Stimulated activated CD8-positive, alpha-beta memory T cell treated with anti-CD3 and anti-CD28 coated beads, Interleukin-4, amount 100 ng/mL, for 48 hours (primary cell): ENCODE measurements around the gene KCNIP4.
A peak's percentile ranks its signal among the peaks of the same experiment; 100 is the strongest.
"Not testable (repeated sequence)": the region's sequence is repeated elsewhere in the genome, so short reads cannot be mapped to it uniquely, and the experiment has no call there.

Experiments used
- DNase-seq: peaks from one replicate; pipeline ENCODE4 v3.0.0-alpha.2; 2020

Gene KCNIP4

DNA sequence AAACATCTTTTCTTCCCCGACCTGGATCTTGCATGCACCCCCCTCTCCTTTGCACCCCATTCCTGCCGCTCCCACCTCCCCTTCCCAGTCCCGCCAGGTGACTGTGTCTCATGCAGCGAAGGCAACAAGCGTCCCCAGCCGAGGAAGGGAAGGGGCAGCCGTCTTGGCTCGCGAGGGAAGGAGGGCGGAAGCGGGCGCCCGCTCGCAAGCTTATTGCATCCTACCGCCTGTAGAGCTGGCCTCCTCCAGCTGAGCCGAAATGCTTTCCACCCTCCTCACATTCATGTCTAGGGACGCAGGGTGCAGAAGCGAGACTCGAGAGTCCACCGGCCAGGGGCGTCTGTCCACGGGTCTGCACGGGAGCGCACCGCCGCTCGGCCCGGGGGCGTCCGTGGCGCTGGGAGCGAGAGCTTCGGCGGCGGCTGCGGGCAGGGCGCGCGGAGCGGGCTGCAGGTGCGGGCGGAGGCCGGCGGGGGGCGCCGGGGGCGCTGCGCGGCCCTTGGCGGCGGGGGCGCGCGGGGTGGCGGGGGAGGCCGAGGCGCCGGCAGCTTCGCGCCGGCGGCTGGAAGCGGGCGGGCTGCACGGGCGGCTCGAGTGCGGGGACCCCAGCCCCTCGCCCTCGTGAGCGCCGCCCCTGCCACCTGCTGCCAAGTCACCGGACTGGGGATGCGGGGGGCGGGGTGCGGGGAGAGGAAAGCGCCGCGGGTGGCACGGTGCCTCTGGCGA is at the start of gene KCNIP4:
Gene KCNIP4, minus strand, starts transcription at position 426 of the 726 bp plus-strand sequence.
- DNase-seq: peak; percentile 25

DNA sequence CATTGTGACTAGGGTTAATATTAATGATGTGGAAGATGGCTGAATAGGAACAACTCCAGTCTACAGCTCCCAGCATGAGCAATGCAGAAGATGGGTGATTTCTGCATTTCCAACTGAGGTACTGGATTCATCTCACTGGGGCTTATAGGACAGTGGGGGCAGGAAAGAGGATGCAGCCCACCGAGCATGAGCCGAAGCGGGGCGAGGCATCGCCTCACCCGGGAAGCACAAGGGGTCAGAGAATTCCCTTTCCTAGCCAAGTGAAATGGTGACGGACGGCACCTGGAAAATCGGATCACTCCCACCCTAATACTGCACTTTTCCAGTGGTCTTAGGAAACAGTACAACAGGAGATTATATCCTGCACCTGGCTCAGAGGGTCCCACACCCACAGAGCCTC is 48.0 kb upstream of the KCNIP4 start:
- DNase-seq: not testable (repeated sequence)

DNA sequence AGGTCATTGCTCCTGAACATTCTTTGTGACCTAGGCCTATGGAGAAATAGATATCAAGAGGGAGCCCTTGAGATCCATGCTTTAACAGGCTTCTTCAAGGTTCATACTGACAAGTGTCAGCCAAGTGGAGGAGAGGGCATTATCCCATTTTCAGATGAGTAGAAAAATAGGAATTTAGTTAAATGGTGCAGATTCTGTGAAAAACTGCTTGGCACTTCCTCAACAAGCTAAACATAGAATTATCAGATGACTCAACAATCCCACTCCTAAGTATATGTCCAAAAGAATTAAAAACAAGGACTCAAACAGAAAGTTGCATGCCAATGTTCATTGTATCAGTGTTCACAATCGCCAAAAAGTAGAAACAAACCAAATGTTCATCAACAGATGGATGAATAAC is 43.8 kb upstream of the KCNIP4 start:
- no peak for DNase-seq

DNA sequence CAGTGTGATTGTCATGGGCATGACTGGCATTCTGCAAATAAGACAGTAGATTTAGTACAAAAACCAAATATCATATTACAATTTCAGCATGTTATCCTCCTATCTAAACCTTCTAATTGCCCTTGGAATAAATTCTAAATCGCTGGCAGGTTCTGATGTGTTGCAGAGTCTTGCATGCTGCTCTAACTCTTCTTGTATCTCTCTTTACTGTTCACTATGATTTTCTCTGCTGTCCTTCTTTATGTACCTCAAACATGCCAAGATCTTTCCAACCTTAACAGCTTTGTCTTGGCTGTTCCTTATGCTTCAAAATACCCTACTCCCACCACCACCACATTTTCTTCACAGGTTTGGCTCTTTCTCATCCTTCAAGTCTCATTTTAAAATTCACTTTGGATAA is 43.0 kb upstream of the KCNIP4 start:
- no peak for DNase-seq

DNA sequence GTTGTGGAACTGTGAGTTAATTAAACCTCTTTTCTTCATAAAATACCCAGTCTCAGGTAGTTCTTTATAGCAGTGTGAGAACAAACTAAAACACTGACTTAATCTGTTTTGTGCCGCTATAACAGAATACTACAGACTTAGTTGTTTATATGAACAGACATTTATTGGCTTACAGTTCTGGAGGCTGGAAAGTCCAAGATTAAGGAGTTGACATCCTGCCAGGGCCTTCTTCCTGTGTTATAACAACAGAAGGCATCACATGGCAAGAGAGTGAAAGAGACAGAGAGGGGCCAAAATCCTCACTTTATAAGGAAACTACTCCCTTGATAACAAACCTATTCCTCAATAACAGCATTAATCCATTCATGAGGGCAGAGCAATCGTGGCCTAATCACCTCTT is 42.5 kb upstream of the KCNIP4 start:
- DNase-seq: no peak

DNA sequence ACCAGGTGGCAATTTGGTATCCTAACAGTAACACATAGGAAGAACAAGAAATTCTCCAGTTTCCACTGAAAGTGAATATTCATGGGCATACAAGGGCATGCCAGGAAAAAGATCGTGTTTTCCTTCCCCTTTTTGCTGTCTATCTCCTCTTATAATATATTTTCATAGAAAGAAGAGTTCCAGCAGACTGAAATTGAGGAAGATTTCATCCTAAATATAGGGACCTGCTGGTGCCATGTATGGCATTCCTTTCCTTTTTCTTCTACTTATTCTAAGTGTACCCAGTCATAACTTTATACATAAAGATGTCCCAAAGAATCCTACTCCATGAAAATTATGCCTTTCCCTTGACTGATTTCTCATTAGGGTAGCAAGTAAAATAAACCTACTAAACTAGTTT is 40.8 kb upstream of the KCNIP4 start:
- DNase-seq: no peak

DNA sequence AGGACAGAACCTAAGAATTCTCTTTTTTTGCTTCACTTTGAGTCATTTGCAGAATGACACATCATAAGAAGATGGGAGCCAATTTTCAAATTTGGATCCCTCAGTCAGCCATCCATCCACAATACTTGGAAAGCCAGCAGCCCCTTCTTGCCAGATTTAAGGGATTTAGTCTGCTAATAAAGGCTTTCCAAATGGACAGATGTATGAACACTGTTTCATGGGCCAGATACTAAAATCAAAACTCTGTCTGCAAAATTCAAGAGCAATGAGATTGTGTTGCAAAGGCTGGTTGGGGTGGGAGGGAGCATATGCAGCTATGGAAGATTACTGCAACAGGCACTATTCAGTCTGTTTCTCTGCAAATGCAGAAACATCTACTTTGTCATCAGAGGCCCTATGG is 37.7 kb upstream of the KCNIP4 start:
- DNase-seq: no peak

DNA sequence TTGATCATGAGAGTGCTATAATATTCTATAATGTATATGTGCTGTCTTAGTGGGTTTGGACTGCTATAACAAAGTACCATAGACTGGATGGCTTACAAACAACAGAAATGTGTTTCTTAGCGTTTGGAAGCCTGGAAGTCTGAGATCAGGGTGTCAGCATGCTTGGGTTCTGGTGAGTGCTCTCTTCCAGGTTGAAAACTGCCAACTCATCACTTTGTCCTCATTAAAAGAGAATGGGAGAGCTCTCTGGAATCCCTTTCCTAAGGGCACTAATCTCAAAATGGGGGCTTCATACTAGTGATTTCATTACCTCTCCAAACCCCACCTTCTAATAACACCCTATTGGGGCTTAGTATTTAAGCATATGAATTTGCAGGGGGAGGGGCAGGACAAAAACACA is 33.5 kb upstream of the KCNIP4 start:
- no peak for DNase-seq

DNA sequence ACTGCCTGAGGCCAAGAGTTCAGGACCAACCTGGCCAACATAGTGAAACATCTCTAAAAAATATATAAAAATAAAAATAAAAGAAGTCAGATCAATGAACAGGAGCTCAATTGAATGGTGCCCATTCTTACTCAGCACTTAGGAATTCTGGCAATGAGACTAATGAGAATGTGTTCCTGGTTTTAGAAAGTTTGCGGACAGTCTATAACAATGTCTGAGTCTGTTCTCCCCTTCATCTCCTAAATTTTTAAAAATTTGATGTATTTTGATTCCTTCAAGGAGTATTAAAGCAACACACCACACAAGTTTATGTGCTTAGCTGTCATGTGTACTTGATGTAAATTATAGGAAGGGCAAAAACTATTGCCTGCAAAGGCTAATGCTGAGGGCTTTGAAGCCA is 30.6 kb upstream of the KCNIP4 start:
- no peak for DNase-seq

DNA sequence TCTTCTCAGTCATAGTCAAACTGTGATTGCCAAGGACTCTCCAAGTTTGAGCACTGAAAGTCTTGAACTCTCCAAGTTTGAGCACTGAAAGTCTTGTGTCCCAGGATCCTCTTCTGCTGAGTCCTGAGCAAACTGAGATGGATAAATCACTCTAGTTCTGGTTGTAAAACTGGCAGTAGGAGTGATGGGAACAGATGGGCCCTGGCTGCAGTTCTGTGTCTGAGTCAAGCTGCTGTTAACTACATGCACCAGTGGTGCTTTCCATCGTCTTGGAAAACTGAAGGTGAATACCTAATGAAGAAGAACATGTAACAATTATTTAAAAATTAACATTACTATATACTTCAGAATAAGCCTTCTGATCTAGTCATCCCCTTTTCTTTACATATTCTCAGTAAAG is 27.6 kb upstream of the KCNIP4 start:
- no peak for DNase-seq

DNA sequence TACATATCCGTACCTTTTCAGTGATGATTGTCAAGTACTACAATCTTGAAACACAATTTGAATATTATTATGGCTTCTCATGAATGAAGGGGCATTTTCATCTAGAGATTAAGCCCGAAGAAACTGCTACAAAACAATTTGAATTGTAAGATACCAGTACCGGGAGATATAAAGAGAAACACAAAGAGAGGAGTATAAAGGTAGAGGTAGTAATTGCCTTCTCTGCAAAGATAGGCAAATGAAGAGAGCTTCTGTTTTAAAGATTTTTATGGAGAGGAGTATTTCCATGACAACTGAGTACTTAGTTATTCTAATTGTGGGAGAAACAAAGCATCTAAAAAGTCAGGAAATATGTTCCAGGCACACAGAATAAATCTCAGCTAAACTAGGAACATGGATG is 25.3 kb upstream of the KCNIP4 start:
- DNase-seq: no peak

DNA sequence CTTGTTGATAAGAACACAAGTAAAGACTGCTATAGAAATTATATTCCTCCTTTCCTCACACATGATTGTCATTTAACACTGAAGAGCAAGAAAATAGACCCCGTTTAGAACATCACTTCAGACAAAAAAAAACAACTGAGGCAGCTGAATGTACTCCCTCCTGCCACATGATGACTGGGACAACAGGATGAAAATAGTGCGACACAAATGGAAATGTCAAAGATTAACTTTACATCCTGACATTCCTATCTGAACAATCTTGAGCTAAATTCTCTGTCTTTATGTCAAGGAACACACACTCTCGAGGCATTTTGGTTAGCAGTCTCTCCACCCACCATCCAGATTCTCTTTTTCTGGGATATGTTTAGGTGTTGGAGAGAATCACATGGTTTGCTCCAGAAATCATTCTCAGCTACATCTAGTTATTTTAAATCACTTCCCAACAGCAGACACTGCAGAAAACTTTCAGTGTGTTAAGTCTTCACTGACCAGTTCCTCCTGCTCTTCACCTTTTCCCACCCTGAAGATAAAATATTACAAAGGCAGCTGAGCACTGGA is 16.3 kb upstream of the KCNIP4 start:
- no peak for DNase-seq

DNA sequence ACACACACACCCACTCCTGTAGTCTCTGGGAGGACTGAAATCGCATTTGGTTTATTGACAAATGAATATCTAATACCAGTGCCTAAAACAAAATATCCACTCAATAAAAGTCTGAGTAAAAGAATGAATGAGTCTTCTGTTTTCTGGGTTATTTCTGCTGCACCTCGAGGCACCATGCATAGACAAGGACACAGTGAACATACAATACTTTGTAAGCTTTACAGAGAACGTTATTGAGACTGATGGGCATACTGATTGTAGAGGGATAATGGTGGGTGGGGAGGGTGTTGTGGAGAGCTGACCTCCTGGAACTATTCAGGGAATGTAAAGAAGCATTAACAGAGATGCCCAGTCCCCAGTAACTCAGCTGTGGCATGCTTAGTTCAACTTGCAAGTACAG is 14.1 kb upstream of the KCNIP4 start:
- no peak for DNase-seq

DNA sequence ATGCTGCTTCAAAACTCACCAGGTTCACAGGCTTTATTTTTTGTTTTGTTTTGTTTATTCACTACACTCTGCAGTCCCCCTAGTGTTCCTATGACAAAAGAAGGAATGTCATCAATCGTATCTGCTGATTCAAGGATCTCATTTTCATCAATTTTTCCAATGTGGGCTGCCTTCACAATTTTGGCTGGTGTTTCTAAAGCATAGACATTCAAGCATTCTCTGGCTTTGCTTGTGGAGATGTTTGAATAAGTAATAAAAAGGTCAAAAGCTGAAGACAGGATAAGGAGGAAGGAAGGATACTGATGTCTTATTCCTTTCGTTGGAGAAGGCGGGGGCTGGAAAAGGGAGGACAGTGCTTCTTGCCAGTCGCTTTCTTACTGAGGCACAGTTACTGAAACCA is 12.2 kb upstream of the KCNIP4 start:
- DNase-seq: no peak

DNA sequence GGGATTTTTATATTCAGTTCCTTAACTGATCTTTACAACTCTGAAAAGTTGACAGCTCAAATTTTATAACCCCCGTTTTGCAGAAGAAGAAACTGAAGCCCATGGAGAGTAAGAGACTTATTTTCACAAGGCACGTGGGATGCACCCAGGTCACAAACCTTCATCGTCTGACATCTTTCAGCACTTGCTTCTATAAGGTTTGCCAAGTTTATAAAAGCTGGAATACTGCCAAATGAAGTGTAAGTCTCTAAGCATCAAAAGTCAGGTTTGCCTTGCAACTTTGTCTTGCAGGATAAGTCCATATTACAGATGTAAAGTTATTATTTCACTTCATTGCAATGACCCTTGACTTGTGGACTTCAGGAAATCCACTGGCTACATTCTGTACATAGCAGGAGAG is 6.3 kb upstream of the KCNIP4 start:
- DNase-seq: no peak

DNA sequence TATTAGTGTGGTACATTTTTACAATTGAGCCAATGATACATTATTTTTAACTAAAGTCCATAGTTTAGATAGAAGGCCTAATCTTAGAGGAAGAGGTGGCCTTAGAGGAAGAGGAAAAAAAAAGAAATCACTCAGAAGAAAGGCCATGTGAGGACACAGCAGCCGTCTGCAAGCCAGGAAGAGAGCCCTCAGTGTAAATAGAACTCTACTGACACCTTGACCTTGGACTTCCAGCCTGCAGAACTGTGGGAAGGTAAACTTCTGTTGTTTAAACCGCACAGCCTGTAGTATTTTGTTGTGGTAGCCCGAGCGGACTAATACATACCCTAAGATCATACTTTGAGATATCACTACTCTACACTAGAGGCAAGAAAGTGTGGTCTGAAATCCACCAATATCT is 5.1 kb upstream of the KCNIP4 start:
- DNase-seq: no peak

DNA sequence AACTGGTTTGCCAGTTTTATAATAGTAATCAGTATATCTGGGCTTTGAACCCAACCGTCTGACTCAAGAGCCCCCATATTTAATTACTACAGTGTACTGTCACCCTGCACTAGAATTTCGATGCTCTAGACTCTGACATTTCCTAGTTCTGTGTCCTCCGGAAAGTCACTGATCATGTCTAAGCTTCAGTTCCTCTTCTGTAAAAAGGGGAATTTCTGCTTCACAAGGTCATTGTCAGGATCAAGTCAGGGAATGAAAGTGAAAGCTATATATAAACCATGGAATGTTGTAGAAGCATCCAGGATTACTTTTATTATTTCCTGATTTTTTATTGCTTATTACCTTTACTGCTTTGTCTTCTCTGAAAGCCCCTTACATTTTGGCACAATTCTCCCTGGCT is 4.0 kb upstream of the KCNIP4 start:
- no peak for DNase-seq

DNA sequence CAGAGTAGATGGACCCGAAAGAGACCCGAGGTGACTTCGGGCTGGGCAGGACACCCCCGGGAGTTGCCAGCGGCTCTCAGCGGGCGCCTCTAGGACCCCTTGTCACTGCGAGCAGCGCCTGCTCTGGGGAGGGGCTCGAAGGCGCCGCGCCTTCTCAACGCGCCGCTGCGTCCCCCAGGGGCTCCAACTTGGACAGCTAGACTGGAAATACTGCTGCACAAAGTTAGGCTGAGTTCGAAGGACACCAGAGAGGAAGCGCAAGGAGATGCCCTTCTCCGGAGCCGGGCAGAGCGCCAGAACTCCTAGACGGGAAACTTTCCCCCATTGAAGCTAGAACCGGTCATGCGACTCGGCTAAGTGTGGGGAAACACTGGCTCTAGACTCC is 493 bp upstream of the KCNIP4 start:
- no peak for DNase-seq

DNA sequence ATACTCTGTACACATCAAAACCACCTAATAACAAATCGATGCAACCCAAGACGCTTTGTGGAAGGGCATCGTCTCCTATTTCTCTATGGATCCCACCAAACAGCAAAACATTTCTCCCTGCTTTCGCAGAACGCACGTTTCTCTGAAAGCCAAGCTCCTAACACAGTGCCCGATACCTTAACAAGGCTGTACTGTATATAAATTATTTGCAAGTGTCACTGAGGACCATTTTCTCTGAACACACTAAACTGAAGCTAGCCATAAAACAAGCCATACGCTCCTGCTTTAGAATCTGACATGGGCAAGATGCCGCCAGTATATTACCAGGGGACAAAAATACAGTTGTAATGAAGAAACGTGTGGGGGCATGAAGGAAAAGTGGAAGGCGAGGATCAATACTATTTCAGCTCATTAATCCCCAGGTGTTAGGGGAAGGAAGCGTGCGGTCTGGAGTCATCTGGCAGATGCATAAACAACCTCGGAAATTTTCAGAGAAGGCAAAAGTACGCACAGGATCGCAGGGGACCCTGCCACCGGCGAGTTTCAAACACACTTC is 703 bp downstream of the KCNIP4 start:
- no peak for DNase-seq

DNA sequence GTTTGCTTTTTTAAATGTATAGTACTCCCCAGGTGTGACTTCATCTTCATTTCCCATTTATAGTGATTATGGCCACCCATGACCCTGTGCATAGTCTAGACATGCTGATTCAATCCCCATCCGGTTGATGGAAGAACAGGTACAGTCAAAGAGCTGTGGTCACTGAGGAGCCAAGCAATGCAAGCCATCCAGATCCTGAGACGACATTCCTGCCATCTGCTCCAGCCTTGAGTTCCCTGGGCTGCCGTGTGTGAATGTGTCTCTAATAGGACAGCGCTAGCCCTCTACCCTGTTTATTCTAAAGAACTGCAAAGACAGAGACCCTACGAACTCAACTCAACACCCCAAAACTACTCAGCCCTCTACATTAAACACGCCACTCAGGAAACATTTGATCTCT is 1.7 kb downstream of the KCNIP4 start:
- DNase-seq: no peak

DNA sequence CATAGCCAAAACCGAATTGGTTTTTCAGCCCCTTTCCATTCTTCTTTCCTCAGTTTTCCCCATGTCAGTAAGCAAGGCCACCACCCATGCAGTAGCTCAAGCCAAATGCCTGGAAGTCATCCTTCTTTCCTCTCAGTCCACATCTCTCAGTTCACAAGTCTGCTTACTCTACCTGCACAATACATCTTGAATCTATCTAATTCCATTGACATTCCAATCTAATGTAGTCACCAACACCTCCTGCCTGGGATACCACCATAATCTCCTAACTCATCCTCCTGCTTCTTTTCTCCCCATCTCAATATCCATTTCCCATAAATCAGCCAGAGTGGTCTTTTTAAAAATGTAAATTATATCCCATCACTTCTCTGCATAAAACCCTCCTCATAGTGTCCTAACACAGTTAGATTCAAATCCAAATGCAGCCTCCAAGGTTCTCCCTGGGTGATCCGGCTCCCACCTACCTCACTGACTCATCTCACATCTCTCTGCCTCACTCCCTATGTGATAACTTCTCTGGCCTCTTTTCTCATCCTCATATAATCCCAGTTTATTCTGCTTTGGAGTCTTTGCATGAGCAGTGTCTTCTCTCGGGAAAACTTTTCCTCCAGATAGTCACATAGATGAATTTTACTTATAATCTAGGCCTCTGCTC is 26.9 kb downstream of the KCNIP4 start:
- DNase-seq: no peak

DNA sequence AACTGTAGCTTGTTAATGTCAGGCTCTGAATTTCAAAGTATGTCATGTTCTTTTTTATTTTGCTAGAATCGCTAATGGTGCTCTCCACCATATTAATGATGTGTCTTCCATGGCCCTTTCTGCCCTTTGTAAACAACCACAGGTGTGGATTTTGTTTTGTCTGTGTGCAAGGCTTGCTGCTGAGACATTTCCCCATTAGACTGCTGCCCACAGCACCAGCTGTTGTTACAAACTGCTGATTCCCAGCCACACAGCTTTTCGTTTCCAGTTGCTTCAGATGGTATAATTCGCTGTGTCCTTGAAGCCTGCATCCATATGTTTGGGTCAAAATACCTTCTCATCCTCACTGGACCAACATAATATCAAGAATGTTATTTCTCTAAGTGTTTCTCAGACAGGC is 32.8 kb downstream of the KCNIP4 start:
- no peak for DNase-seq

DNA sequence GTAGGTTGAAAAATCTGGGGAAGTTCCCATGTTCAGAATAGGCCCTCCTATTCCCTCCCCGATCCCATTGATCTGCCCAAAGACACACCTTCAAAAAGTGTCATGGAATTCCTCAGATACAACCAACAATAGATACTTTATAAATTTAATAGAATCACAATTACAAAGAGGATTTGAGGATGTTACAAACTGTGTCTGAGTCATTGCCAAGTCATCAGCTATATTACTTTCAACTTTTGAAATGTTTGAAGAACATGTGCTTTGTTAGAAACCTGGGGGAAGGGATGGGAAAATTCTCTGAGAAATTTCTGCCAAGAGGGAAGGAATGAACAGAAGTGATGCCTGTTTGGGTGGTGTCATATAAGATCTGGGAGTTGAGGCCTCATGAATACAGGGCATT is 46.7 kb downstream of the KCNIP4 start:
- no peak for DNase-seq

DNA sequence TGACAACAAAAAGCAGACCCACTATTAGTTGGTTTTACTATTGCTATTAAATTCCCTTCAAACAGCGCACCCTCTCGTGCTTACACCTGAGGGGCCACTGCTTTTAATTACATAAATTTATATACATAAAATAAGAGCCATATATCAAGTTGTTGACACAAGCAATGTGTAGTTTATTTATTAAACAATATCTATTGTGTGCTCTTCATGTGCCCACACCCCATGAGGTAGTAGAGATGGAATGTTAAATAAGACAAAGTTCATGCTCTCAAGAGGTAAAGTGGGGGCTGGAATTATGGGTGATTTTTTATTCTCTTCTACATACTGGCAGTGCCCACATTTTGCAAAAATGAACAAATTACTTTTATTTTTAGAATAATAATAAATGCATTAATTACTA is 47.3 kb downstream of the KCNIP4 start:
- DNase-seq: no peak

DNA sequence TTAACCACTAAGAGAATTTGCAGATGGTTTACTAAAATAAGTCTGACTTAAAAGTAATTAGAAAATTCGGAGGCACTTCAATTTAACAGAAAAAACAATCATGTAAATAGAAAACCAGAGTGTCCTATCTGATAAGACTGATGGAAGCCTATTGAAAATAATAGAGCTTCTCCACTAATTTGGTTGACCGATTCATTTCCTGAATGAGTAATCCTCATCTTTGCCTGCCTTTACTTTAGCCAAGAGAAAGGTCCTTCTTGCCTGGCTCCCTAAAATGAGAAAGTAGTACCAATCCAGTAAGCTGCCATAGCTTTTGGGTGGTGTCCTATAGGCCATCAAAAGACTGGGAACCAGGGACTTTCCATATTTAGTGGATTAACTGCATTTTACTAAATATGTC is 48.4 kb downstream of the KCNIP4 start:
- no peak for DNase-seq
